A673 (cell line): ENCODE data around the gene EIF4E3. TPM values are rescaled to one million over a fixed set of nuclear protein-coding genes. Genes with fewer than 3 reads are reported as not detected.

Source experiments
- BruUV-seq: library from RNA; stranded (reverse); fragments of 400-500 nt; replicated peaks from 2 replicates; lab custom pipeline; 2021; lab: Mats Ljungman, UMichigan
- CTCF ChIA-PET: fragments of 300-600 bp; sonication (Branson Sonifier 250); formaldehyde crosslinking; loops from one replicate; lab custom pipeline; 2022; ENCODE audit warnings: antibody characterized with exemption; lab: Charles Lee
- POLR2A ChIA-PET: fragments of 300-600 bp; sonication (Branson Sonifier 250); formaldehyde crosslinking; loops from one replicate; lab custom pipeline; 2022; ENCODE audit warnings: antibody characterized with exemption; ENCODE audit not compliant: low non-redundant PET; lab: Charles Lee
- DNase-seq: peaks from one replicate; pipeline ENCODE4 v3.0.0-alpha.2; 2015; ENCODE audit warnings: low spot score
- H3K27ac ChIP-seq: fragments of 200-600 bp; sonication (generic); 2 replicates; pipeline ENCODE4 v1.5.1; 2016; ENCODE audit warnings: mixed run types, low read depth, mild to moderate bottlenecking, mixed read lengths, antibody characterized with exemption, low read length; ENCODE audit not compliant: poor library complexity, severe bottlenecking
- H3K27me3 ChIP-seq: fragments of 200-600 bp; sonication (generic); replicated peaks from 2 replicates; pipeline ENCODE4 v1.6.1; 2017; ENCODE audit warnings: mixed run types, low read depth, mild to moderate bottlenecking, mixed read lengths, antibody characterized with exemption, low read length; ENCODE audit not compliant: insufficient read depth, poor library complexity
- H3K36me3 ChIP-seq: fragments of 200-600 bp; sonication (generic); 2 replicates; pipeline ENCODE4 v1.6.1; 2016; ENCODE audit warnings: mixed run types, mild to moderate bottlenecking, mixed read lengths, antibody characterized with exemption, low read length; ENCODE audit not compliant: insufficient read depth, poor library complexity, severe bottlenecking
- H3K4me1 ChIP-seq: fragments of 200-600 bp; sonication (generic); 2 replicates; pipeline ENCODE4 v1.6.1; 2017; ENCODE audit warnings: mixed run types, mild to moderate bottlenecking, mixed read lengths, antibody characterized with exemption, low read length; ENCODE audit not compliant: insufficient read depth, poor library complexity, severe bottlenecking
- H3K4me3 ChIP-seq: fragments of 200-600 bp; sonication (generic); 2 replicates; pipeline ENCODE4 v1.5.1; 2016; ENCODE audit warnings: low read depth, mixed run types, mild to moderate bottlenecking, mixed read lengths, low read length; ENCODE audit not compliant: poor library complexity, severe bottlenecking
- H3K9me3 ChIP-seq: fragments of 200-600 bp; sonication (generic); 2 replicates; pipeline ENCODE4 v1.6.1; 2016; ENCODE audit warnings: mixed run types, low read depth, mild to moderate bottlenecking, mixed read lengths, antibody characterized with exemption, low read length; ENCODE audit not compliant: poor library complexity, severe bottlenecking
- CTCF ChIP-seq: fragments of 300-800, 200-600 bp; sonication (generic); conservative IDR thresholded peaks from 2 replicates; pipeline ENCODE4 v1.5.1; 2017; ENCODE audit warnings: low read depth, mild to moderate bottlenecking, antibody characterized with exemption, low read length, moderate library complexity, mixed read lengths
- EZH2 ChIP-seq: fragments of 200-600 bp; sonication (generic); IDR thresholded peaks from 2 replicates; pipeline ENCODE4 v1.6.1; 2017; ENCODE audit warnings: borderline replicate concordance, low read depth, mild to moderate bottlenecking, mixed read lengths, antibody characterized with exemption, low read length; ENCODE audit not compliant: poor library complexity, severe bottlenecking
- intact Hi-C: fragments of 100-400 bp; cut with micrococcal nuclease; formaldehyde crosslinking; loops from one replicate; pipeline ENCODE4 v1.10.0; 2022; ENCODE audit not compliant: unreplicated experiment
- total RNA-seq: library from RNA; stranded (reverse); gene quantifications from 2 replicates; pipeline ENCODE4 v1.2.3, GENCODE V29; 2021

EIF4E3 gene
- total RNA-seq, 1 experiment from 2014 or later, result 3.1 TPM

DNA sequence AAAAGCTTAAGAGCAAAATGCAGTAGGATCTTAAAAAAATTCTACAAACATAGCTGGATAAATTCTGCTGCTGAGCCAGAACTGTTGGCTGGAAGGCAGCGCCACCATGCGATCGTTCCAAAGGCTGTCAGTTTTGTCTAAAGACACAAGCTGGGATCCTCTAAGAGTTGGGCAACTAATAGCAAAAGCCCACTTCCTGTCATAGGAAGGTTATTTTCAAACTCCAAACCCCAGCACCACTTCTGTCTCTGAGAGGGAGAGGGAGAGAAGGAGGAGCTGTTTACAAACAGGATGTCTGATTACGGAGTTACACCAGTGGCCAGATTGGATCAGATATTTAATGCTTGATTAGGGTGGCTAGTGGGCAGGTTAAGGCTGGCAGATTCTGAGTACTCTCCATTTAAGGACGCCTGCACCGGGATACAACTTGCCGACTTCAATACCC, 44.0 kb downstream of the EIF4E3 start:
- Histone ChIP-seq H3K4me3 (peak overlapping the region; percentile 9), H3K36me3 (no peaks in the 10 kb centered on the region), H3K27ac (no peak overlapping the region), H3K4me1 (peaks cover 3% of the 10 kb centered on the region), H3K27me3 (no peaks in the 10 kb centered on the region), H3K9me3 (no peaks in the 10 kb centered on the region)
- BruUV-seq, result no TSS peak
- POLR2A ChIA-PET, result no interaction called here
- peak; percentile 73 for DNase-seq
- CTCF ChIA-PET, result no interaction called here
- intact Hi-C loops, result no loop called here
- TF ChIP-seq CTCF, result peak; percentile 79
- no peak for TF ChIP-seq EZH2

DNA sequence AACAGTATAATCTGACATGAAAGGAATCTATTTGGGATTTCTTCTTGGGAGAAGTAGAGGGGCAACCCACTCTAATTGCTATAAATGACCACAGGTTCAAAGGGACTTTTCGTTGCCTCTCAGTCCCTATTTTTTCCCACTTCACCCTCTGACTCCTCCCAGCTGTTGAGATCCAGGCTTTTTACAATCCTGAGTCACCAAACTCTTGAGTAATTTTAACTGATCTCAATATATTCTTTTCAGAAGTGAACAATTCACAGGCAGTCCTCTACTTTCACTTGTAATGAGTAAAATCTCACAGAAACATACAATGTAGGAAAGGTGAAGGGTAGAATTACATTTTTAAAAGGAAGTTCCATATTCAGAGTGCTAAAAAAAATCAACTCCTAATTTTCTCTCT, 44.6 kb downstream of the EIF4E3 start:
- Histone ChIP-seq H3K27me3 (no peaks in the 10 kb centered on the region), H3K9me3 (no peaks in the 10 kb centered on the region), H3K27ac (no peak overlapping the region), H3K4me3 (no peak overlapping the region), H3K4me1 (peaks cover 3% of the 10 kb centered on the region), H3K36me3 (no peaks in the 10 kb centered on the region)
- DNase-seq, result no peak
- POLR2A ChIA-PET, result no interaction called here
- BruUV-seq, result no TSS peak
- CTCF ChIA-PET, result no interaction called here
- intact Hi-C loops, result no loop called here
- TF ChIP-seq EZH2, result no peak
- no peak for TF ChIP-seq CTCF

- ChIA-PET CTCF (no interaction called here), POLR2A (no interaction called here)
- DNase-seq, result no peak
- no peaks in the 10 kb centered on the region for H3K27me3 ChIP-seq
- BruUV-seq, result no TSS peak
- H3K27ac ChIP-seq, result no peak overlapping the region
- TF ChIP-seq CTCF (no peak), EZH2 (no peak)
- no peaks in the 10 kb centered on the region for H3K4me1 ChIP-seq
- no peak overlapping the region for H3K4me3 ChIP-seq
- H3K9me3 ChIP-seq, result no peaks in the 10 kb centered on the region
- H3K36me3 ChIP-seq, result no peaks in the 10 kb centered on the region
- intact Hi-C loops, result no loop called here
These were observed 48.3 kb downstream of the EIF4E3 start for GRCh38 chr3:71676931-71677330.
